SK-N-SH treated with all-trans-retinoic acid at 6 μM for 48 hours (cell line): ENCODE measurements around the gene BZW2.

ENCODE experiments used
- GLIS3 ChIP-seq: fragments of 250-450 bp; sonication (Bioruptor Pico); IDR thresholded peaks from 2 replicates; pipeline ENCODE4 v1.5.0; 2020; ENCODE audit warnings: mild to moderate bottlenecking, moderate library complexity
- RARB ChIP-seq: fragments of 250-450 bp; sonication (Bioruptor Pico); IDR thresholded peaks from 2 replicates; pipeline ENCODE4 v1.8.0; 2021; ENCODE audit warnings: mild to moderate bottlenecking, moderate library complexity
- ZFP30 ChIP-seq: fragments of 450-650 bp; formaldehyde crosslinking; IDR thresholded peaks from 2 replicates; pipeline ENCODE4 v1.5.0; 2022; ENCODE audit warnings: mild to moderate bottlenecking, moderate library complexity
- ZNF8 ChIP-seq: fragments of 450-650 bp; formaldehyde crosslinking; IDR thresholded peaks from 2 replicates; pipeline ENCODE4 v1.5.0; 2020; ENCODE audit warnings: mild to moderate bottlenecking, moderate library complexity
- TF ChIP-seq, protein P1 (sequence below): fragments of 250-450 bp; sonication (Bioruptor Pico); IDR thresholded peaks from 2 replicates; pipeline ENCODE4 v1.8.0; 2020; ENCODE audit warnings: mild to moderate bottlenecking, moderate library complexity, borderline replicate concordance

DNA sequence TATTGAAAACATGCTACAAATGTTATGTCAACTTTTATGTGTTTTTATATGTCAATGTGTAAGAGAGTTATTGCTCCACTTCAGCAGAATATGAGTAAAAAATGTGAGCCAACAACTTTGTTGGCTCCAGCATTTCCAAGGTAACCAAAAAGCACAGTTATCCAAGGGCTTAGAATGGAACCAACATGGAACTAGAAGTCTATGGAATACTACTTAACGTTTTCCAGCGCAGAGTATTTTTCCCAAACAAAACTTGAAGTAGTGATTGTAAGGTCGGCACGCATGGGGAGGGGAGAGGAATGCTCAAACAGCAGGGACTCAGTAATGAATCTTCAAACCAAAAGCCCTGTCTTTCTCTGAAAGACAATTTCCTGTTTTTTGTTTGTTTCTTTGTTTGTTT is 62.5 kb downstream of the BZW2 start:
- TF ChIP-seq ZFP30 (CRISPR knock-in tag) = no peak
- TF ChIP-seq, protein P1, sequence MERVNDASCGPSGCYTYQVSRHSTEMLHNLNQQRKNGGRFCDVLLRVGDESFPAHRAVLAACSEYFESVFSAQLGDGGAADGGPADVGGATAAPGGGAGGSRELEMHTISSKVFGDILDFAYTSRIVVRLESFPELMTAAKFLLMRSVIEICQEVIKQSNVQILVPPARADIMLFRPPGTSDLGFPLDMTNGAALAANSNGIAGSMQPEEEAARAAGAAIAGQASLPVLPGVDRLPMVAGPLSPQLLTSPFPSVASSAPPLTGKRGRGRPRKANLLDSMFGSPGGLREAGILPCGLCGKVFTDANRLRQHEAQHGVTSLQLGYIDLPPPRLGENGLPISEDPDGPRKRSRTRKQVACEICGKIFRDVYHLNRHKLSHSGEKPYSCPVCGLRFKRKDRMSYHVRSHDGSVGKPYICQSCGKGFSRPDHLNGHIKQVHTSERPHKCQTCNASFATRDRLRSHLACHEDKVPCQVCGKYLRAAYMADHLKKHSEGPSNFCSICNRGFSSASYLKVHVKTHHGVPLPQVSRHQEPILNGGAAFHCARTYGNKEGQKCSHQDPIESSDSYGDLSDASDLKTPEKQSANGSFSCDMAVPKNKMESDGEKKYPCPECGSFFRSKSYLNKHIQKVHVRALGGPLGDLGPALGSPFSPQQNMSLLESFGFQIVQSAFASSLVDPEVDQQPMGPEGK (CRISPR knock-in tag) = no peak
- no peak for TF ChIP-seq ZNF8 (CRISPR knock-in tag)
- no peak for TF ChIP-seq GLIS3
- no peak for TF ChIP-seq RARB (CRISPR knock-in tag)
